ENCODE data around the gene TM9SF4.
A peak's percentile ranks its signal among the peaks of the same experiment; 100 is the strongest.

The TM9SF4 gene

GRCh38 chr20:32201977-32202363 is 92.5 kb downstream of the TM9SF4 start:
- H3K27ac ChIP-seq (ENCODE audit: low read depth, low read length) = no peak overlapping the region
- H3K27me3 ChIP-seq (ENCODE audit: control insufficient read depth, insufficient read depth, low read length) = no peaks in the 10 kb centered on the region
- no peak overlapping the region for H3K9ac ChIP-seq (ENCODE audit: low read depth, low read length)
- no peak overlapping the region for H3K4me3 ChIP-seq (ENCODE audit: low read depth, low read length)
- peaks cover 40% of the 10 kb centered on the region for H3K4me1 ChIP-seq (ENCODE audit: control insufficient read depth, insufficient read depth, low read length)
- peaks cover 69% of the 10 kb centered on the region for H3K36me3 ChIP-seq (ENCODE audit: control insufficient read depth, insufficient read depth, low read length)
- no peaks in the 10 kb centered on the region for H3K9me3 ChIP-seq (ENCODE audit: control insufficient read depth, insufficient read depth, low read length)

DNA sequence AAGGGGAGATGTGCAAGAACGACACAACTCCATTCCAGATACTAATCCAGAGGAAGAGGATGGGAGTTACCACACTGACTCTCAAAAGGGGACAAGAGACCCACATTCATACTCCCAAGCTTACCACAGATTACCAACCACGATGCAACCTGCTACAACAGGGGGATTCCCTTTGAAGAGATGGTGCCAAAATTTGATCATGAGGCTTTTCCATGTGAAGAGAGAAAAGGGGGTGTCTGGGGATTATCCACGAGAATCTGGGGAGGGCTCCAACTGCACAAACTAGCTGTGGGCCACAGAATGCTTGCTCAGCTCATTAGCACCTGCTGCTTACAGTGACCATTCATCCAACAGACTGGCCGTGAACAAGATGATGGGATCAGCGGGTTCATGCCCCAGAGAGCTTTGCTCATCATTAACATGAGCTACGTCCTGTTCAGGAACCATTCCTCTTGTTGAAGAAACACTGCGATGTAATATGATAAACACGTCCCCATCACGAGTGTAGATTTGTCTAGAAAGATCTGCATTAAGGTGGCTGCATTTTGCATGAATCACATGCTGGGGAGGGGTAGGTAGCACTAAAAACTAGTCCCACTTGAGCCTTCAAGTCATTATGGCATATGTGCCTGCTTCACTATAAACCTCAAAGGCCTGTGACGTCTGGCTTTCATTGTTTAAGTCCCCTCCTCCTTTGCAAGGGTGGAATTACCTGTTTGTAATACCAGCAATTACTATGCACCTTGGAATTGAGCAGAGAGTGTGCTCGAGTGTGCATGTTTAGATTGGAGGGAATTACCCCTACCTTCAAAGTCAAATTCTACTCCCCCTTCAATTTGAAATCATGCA is 94.1 kb downstream of the TM9SF4 start:
- no peak overlapping the region for H3K27ac ChIP-seq (ENCODE audit: low read depth, low read length)
- peaks cover 53% of the 10 kb centered on the region for H3K36me3 ChIP-seq (ENCODE audit: control insufficient read depth, insufficient read depth, low read length)
- H3K9ac ChIP-seq (ENCODE audit: low read depth, low read length) = no peak overlapping the region
- no peaks in the 10 kb centered on the region for H3K27me3 ChIP-seq (ENCODE audit: control insufficient read depth, insufficient read depth, low read length)
- H3K4me1 ChIP-seq (ENCODE audit: control insufficient read depth, insufficient read depth, low read length) = peaks cover 40% of the 10 kb centered on the region
- H3K4me3 ChIP-seq (ENCODE audit: low read depth, low read length) = no peak overlapping the region
- H3K9me3 ChIP-seq (ENCODE audit: control insufficient read depth, insufficient read depth, low read length) = no peaks in the 10 kb centered on the region

DNA sequence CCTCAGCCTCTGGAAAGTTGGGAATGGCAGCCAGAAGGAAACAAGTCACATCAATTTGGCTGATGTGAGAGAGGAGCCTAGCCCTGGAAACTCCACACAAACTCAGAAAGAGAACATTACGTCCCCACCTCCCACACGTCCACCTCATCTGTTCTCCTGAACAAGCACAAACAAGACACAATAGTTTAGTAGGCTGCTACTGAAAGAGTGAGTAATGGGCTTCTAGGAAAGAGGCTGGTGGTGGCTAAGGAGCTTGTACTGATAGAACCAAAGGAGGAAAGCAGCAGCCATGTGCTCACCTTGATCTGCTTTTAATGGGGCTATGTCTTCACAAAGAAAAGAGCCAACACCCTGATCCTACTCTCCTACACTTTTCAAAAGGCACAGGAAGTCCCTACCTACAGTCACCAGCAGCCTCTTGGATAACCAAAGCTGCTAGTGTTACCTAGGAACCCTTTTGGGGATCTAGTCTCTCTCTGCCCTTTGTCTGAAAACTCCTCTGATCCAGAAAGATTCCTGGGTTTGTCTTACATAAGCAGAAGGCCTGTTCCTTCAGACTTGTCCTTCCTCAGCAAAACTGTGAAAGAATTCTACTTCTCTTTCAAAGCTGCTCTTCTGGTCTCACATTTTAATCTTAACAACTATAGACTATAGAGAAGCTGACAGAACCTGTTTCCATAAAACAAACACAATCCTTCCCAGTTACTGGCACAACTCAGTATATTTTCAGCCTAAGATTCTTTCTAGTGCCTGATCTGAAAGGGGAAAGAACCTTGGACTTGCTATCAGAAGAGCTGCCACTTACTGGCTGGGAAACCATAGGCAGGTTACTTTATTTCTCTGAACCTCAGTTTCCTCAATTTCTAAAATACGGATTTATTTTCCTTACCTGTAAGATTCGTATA is 94.9 kb downstream of the TM9SF4 start:
- no peaks in the 10 kb centered on the region for H3K9me3 ChIP-seq (ENCODE audit: control insufficient read depth, insufficient read depth, low read length)
- H3K9ac ChIP-seq (ENCODE audit: low read depth, low read length) = no peak overlapping the region
- H3K4me1 ChIP-seq (ENCODE audit: control insufficient read depth, insufficient read depth, low read length) = peaks cover 40% of the 10 kb centered on the region
- H3K27me3 ChIP-seq (ENCODE audit: control insufficient read depth, insufficient read depth, low read length) = no peaks in the 10 kb centered on the region
- H3K27ac ChIP-seq (ENCODE audit: low read depth, low read length) = no peak overlapping the region
- no peak overlapping the region for H3K4me3 ChIP-seq (ENCODE audit: low read depth, low read length)
- peaks cover 44% of the 10 kb centered on the region for H3K36me3 ChIP-seq (ENCODE audit: control insufficient read depth, insufficient read depth, low read length)

DNA sequence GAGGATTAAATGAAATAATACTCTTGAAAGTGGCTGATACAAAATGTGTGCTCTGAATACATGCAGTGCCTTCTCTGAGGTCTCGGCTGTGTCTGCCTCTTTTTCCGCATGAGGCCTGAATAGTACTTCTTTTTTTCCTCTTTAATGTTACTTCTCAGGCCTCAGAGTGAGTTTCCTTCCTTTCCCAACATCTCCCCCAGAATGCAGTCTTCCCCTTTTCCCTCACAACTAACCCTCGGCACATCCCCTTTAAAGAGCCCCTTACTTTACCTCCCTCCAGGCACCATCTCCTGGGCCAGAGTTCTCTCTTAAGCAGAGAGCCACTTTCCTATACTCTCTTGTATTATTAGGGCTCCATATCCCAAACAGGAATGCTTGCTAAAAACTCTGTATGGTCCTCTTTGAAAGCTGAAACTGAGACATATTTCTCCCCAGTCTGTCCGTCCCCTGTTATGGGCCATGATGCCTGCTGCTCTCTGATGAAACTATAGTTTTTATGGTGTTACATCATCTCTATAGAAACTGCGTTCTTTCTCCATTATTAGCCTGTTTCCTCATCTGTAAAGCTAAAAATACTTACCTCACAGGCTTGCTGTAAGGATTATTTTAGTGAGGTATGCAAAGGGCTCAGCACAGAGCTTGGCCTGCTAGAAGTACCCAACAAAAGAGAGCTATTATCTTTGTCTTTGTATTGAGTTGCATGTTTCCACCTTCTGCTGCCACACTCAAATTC is 95.8 kb downstream of the TM9SF4 start:
- H3K9me3 ChIP-seq (ENCODE audit: control insufficient read depth, insufficient read depth, low read length) = no peaks in the 10 kb centered on the region
- peaks cover 40% of the 10 kb centered on the region for H3K4me1 ChIP-seq (ENCODE audit: control insufficient read depth, insufficient read depth, low read length)
- H3K27ac ChIP-seq (ENCODE audit: low read depth, low read length) = peak overlapping the region; percentile 22
- H3K36me3 ChIP-seq (ENCODE audit: control insufficient read depth, insufficient read depth, low read length) = peaks cover 44% of the 10 kb centered on the region
- H3K4me3 ChIP-seq (ENCODE audit: low read depth, low read length) = peak overlapping the region; percentile 97; the same call in 1 of the 2 replicates
- 0 out of 2 replicates have a peak overlapping the region, but pooled peaks have one; percentile 7 for H3K9ac ChIP-seq (ENCODE audit: low read depth, low read length)
- no peaks in the 10 kb centered on the region for H3K27me3 ChIP-seq (ENCODE audit: control insufficient read depth, insufficient read depth, low read length)

GRCh38 chr20:32205843-32206759 is 96.6 kb downstream of the TM9SF4 start:
- H3K9ac ChIP-seq (ENCODE audit: low read depth, low read length) = peak overlapping the region; percentile 82; the same call in 1 of the 2 replicates
- H3K9me3 ChIP-seq (ENCODE audit: control insufficient read depth, insufficient read depth, low read length) = no peaks in the 10 kb centered on the region
- peak overlapping the region; percentile 97 for H3K4me3 ChIP-seq (ENCODE audit: low read depth, low read length)
- no peaks in the 10 kb centered on the region for H3K27me3 ChIP-seq (ENCODE audit: control insufficient read depth, insufficient read depth, low read length)
- H3K36me3 ChIP-seq (ENCODE audit: control insufficient read depth, insufficient read depth, low read length) = peaks cover 45% of the 10 kb centered on the region
- peaks cover 40% of the 10 kb centered on the region for H3K4me1 ChIP-seq (ENCODE audit: control insufficient read depth, insufficient read depth, low read length)
- peak overlapping the region; percentile 47 for H3K27ac ChIP-seq (ENCODE audit: low read depth, low read length)

DNA sequence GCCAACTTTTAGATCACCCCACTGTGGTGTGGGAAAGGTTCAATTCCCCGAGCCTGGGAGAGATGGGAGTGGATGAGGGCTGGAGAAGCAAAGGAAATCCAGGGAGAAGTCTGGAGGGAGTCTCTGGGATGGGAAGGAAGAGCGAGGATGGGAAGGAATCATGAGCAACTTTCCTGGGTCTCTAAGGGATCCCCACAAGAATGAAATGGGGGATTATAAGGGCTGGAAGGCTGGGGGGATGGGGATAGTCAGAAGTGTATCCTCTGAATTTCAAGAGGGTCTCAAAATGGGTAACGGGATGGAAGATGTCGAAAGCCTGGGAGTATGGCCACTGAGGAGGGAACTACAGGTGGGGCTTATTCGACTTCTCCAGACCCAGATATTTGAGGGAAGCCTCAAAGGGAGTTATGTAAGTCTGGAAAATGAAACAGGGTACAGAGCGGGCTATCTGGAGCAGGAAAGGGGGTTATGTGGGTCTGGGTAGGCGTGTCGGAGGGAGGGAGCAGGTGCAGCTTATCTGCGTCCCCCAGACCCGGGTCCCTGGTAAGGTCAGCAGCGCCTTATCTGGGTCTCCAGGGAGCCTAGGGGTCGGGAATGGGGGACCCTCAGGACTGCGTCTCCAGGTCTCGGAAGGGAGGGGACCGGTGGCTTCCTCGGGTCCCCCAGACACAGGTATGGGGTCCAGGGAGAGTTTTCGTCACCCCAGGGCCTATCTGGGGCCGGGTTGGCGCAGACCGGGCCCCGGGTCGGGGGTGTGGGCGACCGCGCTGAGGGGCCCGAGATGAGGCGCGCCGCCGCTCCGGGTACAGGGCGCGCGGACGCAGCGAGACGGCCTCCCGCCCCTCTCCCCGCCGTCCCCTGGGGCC is 97.5 kb downstream of the TM9SF4 start:
- no peaks in the 10 kb centered on the region for H3K9me3 ChIP-seq (ENCODE audit: control insufficient read depth, insufficient read depth, low read length)
- peaks cover 43% of the 10 kb centered on the region for H3K36me3 ChIP-seq (ENCODE audit: control insufficient read depth, insufficient read depth, low read length)
- peaks cover 40% of the 10 kb centered on the region for H3K4me1 ChIP-seq (ENCODE audit: control insufficient read depth, insufficient read depth, low read length)
- H3K27ac ChIP-seq (ENCODE audit: low read depth, low read length) = peak overlapping the region; percentile 66
- no peaks in the 10 kb centered on the region for H3K27me3 ChIP-seq (ENCODE audit: control insufficient read depth, insufficient read depth, low read length)
- peak overlapping the region; percentile 97 for H3K4me3 ChIP-seq (ENCODE audit: low read depth, low read length)
- peak overlapping the region; percentile 82 for H3K9ac ChIP-seq (ENCODE audit: low read depth, low read length)

- H3K9me3 ChIP-seq (ENCODE audit: control insufficient read depth, insufficient read depth, low read length) = no peaks in the 10 kb centered on the region
- H3K27ac ChIP-seq (ENCODE audit: low read depth, low read length) = peak within 1 kb of the TSS; percentile 66
- H3K36me3 ChIP-seq (ENCODE audit: control insufficient read depth, insufficient read depth, low read length) = peaks cover 44% of the 10 kb centered on the region
- H3K4me1 ChIP-seq (ENCODE audit: control insufficient read depth, insufficient read depth, low read length) = peaks cover 36% of the 10 kb centered on the region
- H3K4me3 ChIP-seq (ENCODE audit: low read depth, low read length) = peak within 1 kb of the TSS; percentile 97
- peak within 1 kb of the TSS; percentile 85 for H3K9ac ChIP-seq (ENCODE audit: low read depth, low read length)
- no peaks in the 10 kb centered on the region for H3K27me3 ChIP-seq (ENCODE audit: control insufficient read depth, insufficient read depth, low read length)
Measured at GRCh38 chr20:32207626-32208498, 98.3 kb downstream of the TM9SF4 start, which contains the start of the genes PLAGL2 and POFUT1. Gene PLAGL2, minus strand, starts transcription at chr20:32207743. Its CDS starts 5,565 bp downstream, at chr20:32202178. Gene POFUT1, plus strand, starts transcription at chr20:32207880. Its CDS starts 62 bp downstream, at chr20:32207942.

DNA sequence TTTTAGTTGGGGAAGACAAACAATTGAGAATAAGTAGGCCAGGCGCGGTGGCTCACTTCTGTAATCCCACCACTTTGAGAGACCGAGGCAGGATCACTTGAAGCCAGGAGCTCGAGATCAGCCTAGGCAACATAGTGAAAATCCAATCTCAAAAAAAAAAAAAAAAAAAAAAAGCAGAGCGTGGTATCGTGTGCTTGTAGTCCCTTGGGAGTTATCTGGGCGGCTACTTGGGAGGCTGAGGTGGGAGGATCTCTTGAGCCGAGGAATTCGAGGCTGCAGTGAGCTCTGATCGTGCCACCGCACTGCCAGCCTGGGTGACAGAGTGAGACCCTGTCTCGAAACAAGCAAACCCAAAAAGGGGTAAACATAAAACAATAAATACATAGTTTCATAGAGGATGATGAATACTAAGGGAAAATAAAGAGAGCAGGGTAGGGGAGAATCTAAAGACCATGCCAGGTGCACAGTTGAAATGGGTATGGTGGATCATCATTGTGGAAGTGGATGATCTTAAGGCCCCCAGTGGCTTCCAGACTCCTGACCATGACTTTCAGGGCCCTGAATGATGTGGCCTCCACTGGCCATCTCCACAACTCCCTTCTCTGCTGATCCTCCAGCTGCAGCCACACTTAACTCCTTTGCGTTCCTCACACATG is 99.1 kb downstream of the TM9SF4 start:
- peaks cover 29% of the 10 kb centered on the region for H3K4me1 ChIP-seq (ENCODE audit: control insufficient read depth, insufficient read depth, low read length)
- no peak overlapping the region for H3K27ac ChIP-seq (ENCODE audit: low read depth, low read length)
- H3K36me3 ChIP-seq (ENCODE audit: control insufficient read depth, insufficient read depth, low read length) = peaks cover 36% of the 10 kb centered on the region

More for the DNA sequence above, 99.1 kb downstream of the TM9SF4 start:
- Histone ChIP-seq H3K9me3 (ENCODE audit: control insufficient read depth, insufficient read depth, low read length) (no peaks in the 10 kb centered on the region), H3K4me3 (ENCODE audit: low read depth, low read length) (peak overlapping the region; percentile 97), H3K27me3 (ENCODE audit: control insufficient read depth, insufficient read depth, low read length) (no peaks in the 10 kb centered on the region), H3K9ac (ENCODE audit: low read depth, low read length) (no peak overlapping the region)
